B cell (primary cell): ENCODE results near the gene IFT122. TPM values are rescaled to one million over a fixed set of nuclear protein-coding genes. Genes with fewer than 3 reads are reported as not detected.
"Not testable (repeated sequence)": the region's sequence is repeated elsewhere in the genome, so short reads cannot be mapped to it uniquely, and the experiment has no call there.

ENCODE experiments used
- ATAC-seq: fragments of 200-7000 bp; cut with Tn5 transposase; one replicate; pipeline ENCODE4 v1.10.0; 2021; ENCODE audit warnings: low read depth, mild to moderate bottlenecking, moderate number of reproducible peaks, moderate library complexity
- CTCF ChIA-PET: fragments of 350-600 bp; sonication (Branson Sonifier 250); formaldehyde crosslinking; loops from one replicate; lab custom pipeline; 2021; ENCODE audit warnings: antibody characterized with exemption, inconsistent platforms; lab: Charles Lee
- POLR2A ChIA-PET: fragments of 350-600 bp; sonication (Branson Sonifier 250); formaldehyde crosslinking; loops from one replicate; lab custom pipeline; 2021; ENCODE audit warnings: antibody characterized with exemption; lab: Charles Lee
- DNase-seq: peaks from one replicate; pipeline ENCODE4 v3.0.0; 2013
- H2AFZ ChIP-seq: 2 replicates; pipeline ENCODE4 v1.6.1; 2012; ENCODE audit warnings: mild to moderate bottlenecking, low read depth, low read length; ENCODE audit not compliant: insufficient read depth, poor library complexity, severe bottlenecking
- H3K27ac ChIP-seq, 2 donors: 1 replicate in 1 of 2; 2 replicates in 1 of 2; pipeline ENCODE4 v1.5.1; 2012 to 2013; ENCODE audit warnings: low read length in 2 of 2, mild to moderate bottlenecking in 2 of 2, moderate library complexity in 1 of 2
- H3K27me3 ChIP-seq, 4 experiments: fragments of 200-600 bp in 1 of 4; sonication (generic) in 1 of 4; replicated peaks in 1 of 4; 1 replicate in 2 of 4; 2 replicates in 2 of 4; pipeline versions ENCODE4 v1.6.1 to v1.7.0; 2013 to 2016; ENCODE audit warnings: low read length in 3 of 4, mild to moderate bottlenecking in 2 of 4, mixed read lengths in 1 of 4, moderate library complexity in 1 of 4; ENCODE audit not compliant: insufficient read depth in 4 of 4, control insufficient read depth in 3 of 4; ENCODE audit errors: control extremely low read depth in 1 of 4
- H3K36me3 ChIP-seq, 2 experiments: replicated peaks in 1 of 2; 1 replicate in 1 of 2; 2 replicates in 1 of 2; pipeline versions ENCODE4 v1.6.1 to v1.7.1; 2013; ENCODE audit warnings: low read length in 1 of 2; ENCODE audit not compliant: insufficient read depth in 2 of 2, control insufficient read depth in 1 of 2; ENCODE audit errors: control extremely low read depth in 1 of 2, extremely low read depth in 1 of 2
- H3K4me1 ChIP-seq, 2 donors: fragments of 200-600 bp in 1 of 2; sonication (generic) in 1 of 2; 1 replicate in 1 of 2; 2 replicates in 1 of 2; pipeline versions ENCODE4 v1.5.1 to v1.6.1; 2013 to 2017; ENCODE audit warnings: low read length in 2 of 2; ENCODE audit not compliant: control insufficient read depth in 2 of 2, insufficient read depth in 2 of 2
- H3K4me2 ChIP-seq: replicated peaks from 2 replicates; pipeline ENCODE3; 2012; ENCODE audit warnings: mild to moderate bottlenecking, low read depth, low read length; ENCODE audit not compliant: poor library complexity, severe bottlenecking
- H3K4me3 ChIP-seq, 5 experiments: fragments of 200-600 bp in 1 of 5; sonication (generic) in 1 of 5; 1 replicate in 3 of 5; 2 replicates in 2 of 5; pipeline versions ENCODE4 v1.5.1 to v1.7.0; 2011 to 2016; ENCODE audit warnings: low read length in 4 of 5, mild to moderate bottlenecking in 4 of 5, low read depth in 2 of 5, control low read depth in 1 of 5, moderate library complexity in 1 of 5; ENCODE audit not compliant: insufficient read depth in 1 of 5; ENCODE audit errors: control extremely low read depth in 1 of 5, extremely low read depth in 1 of 5
- H3K79me2 ChIP-seq: fragments of 200-600 bp; sonication (generic); one replicate; pipeline ENCODE4 v1.6.0; 2016; ENCODE audit warnings: low read length; ENCODE audit not compliant: control insufficient read depth, insufficient read depth
- H3K9ac ChIP-seq: fragments of 200-600 bp; sonication (generic); 2 replicates; pipeline ENCODE4 v1.6.1; 2017; ENCODE audit warnings: mild to moderate bottlenecking, low read length, moderate library complexity
- H3K9me3 ChIP-seq, 3 donors: one replicate each; pipeline versions ENCODE4 v1.6.1 to v1.7.1; 2013; ENCODE audit warnings: low read length in 2 of 3; ENCODE audit not compliant: control insufficient read depth in 2 of 3, insufficient read depth in 1 of 3; ENCODE audit errors: control extremely low read depth in 1 of 3
- H4K20me1 ChIP-seq: 2 replicates; pipeline ENCODE4 v1.6.0; 2012; ENCODE audit warnings: mild to moderate bottlenecking, low read length; ENCODE audit not compliant: insufficient read depth, control insufficient read depth, poor library complexity, severe bottlenecking
- H3K27ac Mint-ChIP-seq: one replicate; pipeline ENCODE4 v1.8.0; 2021; ENCODE audit warnings: mixed read lengths
- H3K27me3 Mint-ChIP-seq: one replicate; pipeline ENCODE4 v1.8.0; 2021; ENCODE audit warnings: mixed read lengths
- H3K4me1 Mint-ChIP-seq: one replicate; pipeline ENCODE4 v1.8.0; 2021; ENCODE audit warnings: mixed read lengths
- H3K4me3 Mint-ChIP-seq: one replicate; pipeline ENCODE4 v1.8.0; 2021; ENCODE audit warnings: mixed read lengths
- H3K9me3 Mint-ChIP-seq: one replicate; pipeline ENCODE4 v1.8.0; 2022; ENCODE audit warnings: mixed read lengths; ENCODE audit not compliant: insufficient read depth
- EZH2 ChIP-seq: IDR thresholded peaks from 2 replicates; pipeline ENCODE4 v1.6.1; 2012; ENCODE audit warnings: borderline replicate concordance, low read depth, mild to moderate bottlenecking, moderate library complexity, low read length; ENCODE audit not compliant: insufficient read depth, poor library complexity, severe bottlenecking
- WGBS: methylation state at CpG from one replicate; pipeline ENCODE4 v1.1.5; 2013; ENCODE audit warnings: missing lambda C conversion rate; ENCODE audit not compliant: insufficient coverage; 5-methylcytosine and 5-hydroxymethylcytosine counted together
- intact Hi-C: fragments of 100-400 bp; cut with micrococcal nuclease; formaldehyde crosslinking; loops from one replicate; pipeline ENCODE4 v1.10.0; 2022
- polyA plus RNA-seq: library from polyadenylated mRNA; depleted of rRNA; stranded (reverse); fragments of >200 nt; gene quantifications from 2 replicates; pipeline ENCODE4 v1.2.3, GENCODE V29; 2012
- total RNA-seq, 2 donors: library from RNA; stranded (reverse); fragments of 120-200 nt in 1 of 2; gene quantifications; 1 replicate in 1 of 2; 2 replicates in 1 of 2; pipeline versions ENCODE4 v1.2.3 to v1.2.4, GENCODE V29; 2013 to 2022
- TF ChIP-seq, protein P1 (sequence below): fragments of 200-600 bp; IDR thresholded peaks from one replicate; pipeline ENCODE4 v1.8.0; 2022; ENCODE audit warnings: antibody characterized with exemption, mild to moderate bottlenecking

IFT122 gene
- total and polyA plus RNA-seq, 2 donors (not counting 1 experiment from before 2014, with no cell fraction given), result 14.0 to 34.3 TPM

DNA sequence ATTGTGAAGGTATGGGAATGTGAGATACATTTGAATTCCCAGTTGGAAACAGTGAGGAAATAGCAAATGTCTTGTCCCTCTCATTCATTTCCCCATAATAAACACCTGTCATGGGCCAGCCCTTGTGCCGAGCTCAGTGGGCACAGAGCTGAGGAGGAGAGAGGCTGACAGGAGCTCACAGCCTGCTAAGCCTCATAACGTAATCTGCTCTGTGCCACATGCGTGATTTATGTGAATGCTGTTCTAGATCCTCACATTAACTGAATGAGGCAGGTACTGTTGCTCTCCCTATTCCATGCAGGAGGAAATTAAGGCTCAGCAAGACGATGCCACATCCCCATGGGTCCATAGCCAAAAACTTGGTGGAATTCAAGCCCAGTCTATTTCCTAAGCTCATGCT, 53.2 kb downstream of the IFT122 start:
- DNase-seq (no peak), ATAC-seq (no peak)
- peaks cover 2% of the 10 kb centered on the region for H3K4me1 Mint-ChIP-seq
- no peak overlapping the region for H3K27ac ChIP-seq
- no peaks in the 10 kb centered on the region for H3K27me3 Mint-ChIP-seq
- H3K36me3 ChIP-seq, result peaks cover 0 to 3% of the 10 kb centered on the region in 2 experiments
- no peak overlapping the region for H3K27ac Mint-ChIP-seq
- TF ChIP-seq EZH2, result no peak
- TF ChIP-seq, protein P1, sequence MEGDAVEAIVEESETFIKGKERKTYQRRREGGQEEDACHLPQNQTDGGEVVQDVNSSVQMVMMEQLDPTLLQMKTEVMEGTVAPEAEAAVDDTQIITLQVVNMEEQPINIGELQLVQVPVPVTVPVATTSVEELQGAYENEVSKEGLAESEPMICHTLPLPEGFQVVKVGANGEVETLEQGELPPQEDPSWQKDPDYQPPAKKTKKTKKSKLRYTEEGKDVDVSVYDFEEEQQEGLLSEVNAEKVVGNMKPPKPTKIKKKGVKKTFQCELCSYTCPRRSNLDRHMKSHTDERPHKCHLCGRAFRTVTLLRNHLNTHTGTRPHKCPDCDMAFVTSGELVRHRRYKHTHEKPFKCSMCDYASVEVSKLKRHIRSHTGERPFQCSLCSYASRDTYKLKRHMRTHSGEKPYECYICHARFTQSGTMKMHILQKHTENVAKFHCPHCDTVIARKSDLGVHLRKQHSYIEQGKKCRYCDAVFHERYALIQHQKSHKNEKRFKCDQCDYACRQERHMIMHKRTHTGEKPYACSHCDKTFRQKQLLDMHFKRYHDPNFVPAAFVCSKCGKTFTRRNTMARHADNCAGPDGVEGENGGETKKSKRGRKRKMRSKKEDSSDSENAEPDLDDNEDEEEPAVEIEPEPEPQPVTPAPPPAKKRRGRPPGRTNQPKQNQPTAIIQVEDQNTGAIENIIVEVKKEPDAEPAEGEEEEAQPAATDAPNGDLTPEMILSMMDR, result no peak
- H2AFZ ChIP-seq, result no peak overlapping the region
- H3K4me1 ChIP-seq, result peaks cover 0 to 3% of the 10 kb centered on the region in 2 donors
- H4K20me1 ChIP-seq, result no peaks in the 10 kb centered on the region
- no peaks in the 10 kb centered on the region for H3K9me3 Mint-ChIP-seq
- intact Hi-C loops, result loop anchor here (5.0 kb wide), 1 partner anchor 84 kb away; no protein-coding TSS in a partner anchor
- H3K79me2 ChIP-seq, result no peaks in the 10 kb centered on the region
- POLR2A ChIA-PET, result interaction anchor here (1.6 kb wide), 1 partner anchor 135 kb away, joined by 3 read pairs; no protein-coding TSS in a partner anchor
- H3K4me3 Mint-ChIP-seq, result no peak overlapping the region
- H3K9ac ChIP-seq, result no peak overlapping the region
- no peaks in the 10 kb centered on the region for H3K9me3 ChIP-seq
- CTCF ChIA-PET, result interaction anchor here (1.2 to 5.3 kb wide), 9 partner anchors 11 to 441 kb away, joined by 3 to 163 read pairs (median 6); no protein-coding TSS in a partner anchor
- 100% methylated on average over 3 of the region's 4 CpGs for WGBS
- no peak overlapping the region for H3K4me3 ChIP-seq
- H3K4me2 ChIP-seq, result no peak overlapping the region
- no peaks in the 10 kb centered on the region for H3K27me3 ChIP-seq

DNA sequence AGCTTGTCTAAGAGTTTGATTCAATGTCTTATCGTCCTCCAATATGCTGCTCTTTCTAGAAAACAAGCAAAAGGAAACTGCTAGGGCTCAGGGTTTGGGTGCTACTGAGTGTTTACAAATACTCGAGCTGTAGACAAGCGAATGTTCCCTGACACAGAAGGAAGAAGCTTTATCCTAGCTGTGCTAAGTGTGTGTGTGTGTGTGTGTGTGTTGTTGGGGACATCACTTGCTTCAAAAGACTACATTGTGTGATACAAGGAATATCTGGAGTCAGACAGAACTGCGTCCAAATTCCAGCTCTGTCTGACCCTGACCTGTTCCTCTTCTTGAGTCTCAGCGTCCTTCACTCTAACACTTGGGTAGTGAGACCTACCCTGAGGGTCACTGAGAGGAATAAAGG, 54.5 kb downstream of the IFT122 start:
- H3K9ac ChIP-seq, H4K20me1 ChIP-seq, H3K27me3 ChIP-seq, H3K79me2 ChIP-seq, H3K9me3 Mint-ChIP-seq, H3K4me3 Mint-ChIP-seq, H2AFZ ChIP-seq, H3K27ac ChIP-seq, H3K4me3 ChIP-seq, H3K4me1 ChIP-seq, ATAC-seq, H3K4me1 Mint-ChIP-seq, H3K4me2 ChIP-seq, H3K36me3 ChIP-seq, H3K9me3 ChIP-seq, H3K27ac Mint-ChIP-seq, DNase-seq, POLR2A ChIA-PET, H3K27me3 Mint-ChIP-seq: not testable (repeated sequence)
- 100% methylated on average over 3 of the region's 5 CpGs for WGBS
- intact Hi-C loops, result loop anchor here (5.0 kb wide), 1 partner anchor 83 kb away; no protein-coding TSS in a partner anchor
- CTCF ChIA-PET, result interaction anchor here (0.9 to 5.3 kb wide), 3 partner anchors 95 to 439 kb away, joined by 3 to 163 read pairs (median 3); no protein-coding TSS in a partner anchor

DNA sequence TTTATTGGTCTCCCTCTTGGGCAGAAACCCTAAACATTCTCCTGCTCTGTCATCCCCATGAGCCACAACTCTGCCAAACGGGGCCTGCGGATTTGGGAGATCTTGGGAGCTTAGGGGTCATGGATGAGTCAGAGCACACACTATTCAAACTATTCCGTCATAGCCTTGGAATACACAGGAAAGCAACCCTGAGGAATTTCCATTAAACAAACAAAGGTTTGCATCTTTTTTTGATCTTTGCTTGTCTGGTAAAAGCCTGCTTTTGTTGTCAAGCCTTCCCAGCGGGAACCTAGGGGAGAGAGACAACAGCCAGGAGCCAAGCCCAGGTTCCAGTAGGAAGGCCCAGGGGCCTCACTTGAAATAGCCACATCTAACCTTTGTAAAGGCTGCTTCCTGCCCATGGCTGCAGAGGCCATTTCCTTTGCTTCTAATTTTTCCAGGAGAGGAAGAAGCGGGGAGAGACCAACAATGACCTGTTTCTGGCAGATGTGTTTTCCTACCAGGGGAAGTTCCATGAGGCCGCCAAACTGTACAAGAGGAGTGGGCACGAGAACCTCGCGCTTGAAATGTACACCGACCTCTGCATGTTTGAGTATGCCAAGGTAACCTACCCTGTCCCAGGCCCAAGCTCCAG, 55.1 kb downstream of the IFT122 start:
- H3K27ac Mint-ChIP-seq, H3K9me3 ChIP-seq, H4K20me1 ChIP-seq, H3K27me3 ChIP-seq, H3K36me3 ChIP-seq, H3K4me3 ChIP-seq, H3K4me1 ChIP-seq, ATAC-seq, H3K27ac ChIP-seq, H3K27me3 Mint-ChIP-seq, intact Hi-C loops, H3K9ac ChIP-seq, H3K4me1 Mint-ChIP-seq, DNase-seq, H3K4me3 Mint-ChIP-seq, H3K4me2 ChIP-seq, H3K9me3 Mint-ChIP-seq, H3K79me2 ChIP-seq, POLR2A ChIA-PET, H2AFZ ChIP-seq: not testable (repeated sequence)
- CTCF ChIA-PET, result interaction anchor here (1.0 to 5.3 kb wide), 2 partner anchors 95 to 331 kb away, joined by 3 to 163 read pairs; no protein-coding TSS in a partner anchor
- 98% methylated on average over 6 of the region's 10 CpGs for WGBS
